ENCODE data around the gene MACROD2. TPM values are rescaled to one million over a fixed set of nuclear protein-coding genes. Genes with fewer than 3 reads are reported as not detected.

MACROD2 gene
- total RNA-seq, 1 experiment from 2014 or later, result 3.7 TPM

DNA sequence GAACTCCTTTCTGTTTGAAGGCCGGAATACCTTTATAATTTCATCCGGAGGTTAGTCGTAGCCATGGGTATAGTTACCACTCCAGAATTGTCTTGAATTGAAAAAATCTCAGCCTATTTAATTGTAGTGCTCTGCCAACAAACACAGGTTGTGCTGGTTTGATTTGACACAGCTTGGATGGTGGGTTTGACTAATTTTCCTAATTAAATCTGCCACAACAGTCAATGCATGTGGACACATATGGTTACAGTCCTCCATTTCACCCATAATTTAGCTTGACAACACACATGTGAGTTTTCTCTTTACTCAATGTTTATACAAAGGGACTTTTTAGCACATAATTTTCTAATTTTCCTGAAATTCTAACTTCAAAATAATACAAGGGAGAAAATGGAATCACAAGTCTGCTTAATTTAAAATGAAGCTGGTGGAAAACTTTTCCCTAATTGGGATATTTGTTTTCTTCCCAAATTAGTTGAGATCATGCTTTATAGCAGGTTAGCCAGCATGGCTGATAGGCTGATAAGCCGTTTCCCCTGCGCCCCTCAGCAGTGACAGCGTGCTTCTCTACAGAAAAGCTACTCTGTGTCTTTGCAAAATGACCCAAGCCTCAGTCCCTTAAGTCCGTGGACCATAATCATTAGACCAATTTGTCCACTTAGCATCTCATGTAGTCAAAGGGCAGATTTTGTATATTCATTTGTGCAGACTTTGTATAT is 805.5 kb downstream of the MACROD2 start:
- TF ChIP-seq ZFX (IDR thresholded peaks at IDR 0.05), result no peak
- TF ChIP-seq, protein P1, sequence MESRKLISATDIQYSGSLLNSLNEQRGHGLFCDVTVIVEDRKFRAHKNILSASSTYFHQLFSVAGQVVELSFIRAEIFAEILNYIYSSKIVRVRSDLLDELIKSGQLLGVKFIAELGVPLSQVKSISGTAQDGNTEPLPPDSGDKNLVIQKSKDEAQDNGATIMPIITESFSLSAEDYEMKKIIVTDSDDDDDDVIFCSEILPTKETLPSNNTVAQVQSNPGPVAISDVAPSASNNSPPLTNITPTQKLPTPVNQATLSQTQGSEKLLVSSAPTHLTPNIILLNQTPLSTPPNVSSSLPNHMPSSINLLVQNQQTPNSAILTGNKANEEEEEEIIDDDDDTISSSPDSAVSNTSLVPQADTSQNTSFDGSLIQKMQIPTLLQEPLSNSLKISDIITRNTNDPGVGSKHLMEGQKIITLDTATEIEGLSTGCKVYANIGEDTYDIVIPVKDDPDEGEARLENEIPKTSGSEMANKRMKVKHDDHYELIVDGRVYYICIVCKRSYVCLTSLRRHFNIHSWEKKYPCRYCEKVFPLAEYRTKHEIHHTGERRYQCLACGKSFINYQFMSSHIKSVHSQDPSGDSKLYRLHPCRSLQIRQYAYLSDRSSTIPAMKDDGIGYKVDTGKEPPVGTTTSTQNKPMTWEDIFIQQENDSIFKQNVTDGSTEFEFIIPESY (IDR thresholded peaks at IDR 0.05; ENCODE audit: extremely low read depth, insufficient replicate concordance, low read length), result no peak
- Histone ChIP-seq H2AFZ (ENCODE audit: low read depth, low read length, poor library complexity, severe bottlenecking) (no peak overlapping the region), H3K27me3 (ENCODE audit: insufficient read depth, low read length) (no peaks in the 10 kb centered on the region), H3K4me1 (ENCODE audit: control insufficient read depth in 1 of 2, insufficient read depth in 2 of 2, low read length in 2 of 2) (no peaks in the 10 kb centered on the region), H3K9me3 (ENCODE audit: control insufficient read depth in 1 of 2, insufficient read depth in 1 of 2, low read depth in 1 of 2, low read length in 2 of 2) (no peaks in the 10 kb centered on the region; a peak in 1 of 4 replicates), H3K9ac (ENCODE audit: low read length) (no peak overlapping the region), H4K20me1 (ENCODE audit: insufficient read depth) (no peaks in the 10 kb centered on the region), H3K36me3 (ENCODE audit: control insufficient read depth in 1 of 2, insufficient read depth in 2 of 2, low read length in 2 of 2) (no peaks in the 10 kb centered on the region), H3K4me2 (ENCODE audit: low read length) (no peak overlapping the region), H3K79me2 (ENCODE audit: insufficient read depth, low read length) (no peaks in the 10 kb centered on the region), H3K27ac (ENCODE audit: low read depth, low read length) (no peak overlapping the region), H3K4me3 (replicated peaks in 1 of 2; ENCODE audit: low read depth in 1 of 2, low read length in 2 of 2) (no peak overlapping the region), H3K9me2 (ENCODE audit: insufficient read depth) (no peaks in the 10 kb centered on the region)
- DNase-seq (ENCODE audit: low read depth, low spot score) (no peak), ATAC-seq (no peak)
- ChIA-PET POLR2A (no interaction called here), CTCF (no interaction called here), RAD21 (ENCODE audit: low non-redundant PET in 1 of 2, low total read pairs in 2 of 2, uncharacterized antibody in 2 of 2, unreplicated experiment in 2 of 2) (no interaction called here)
- BruUV-seq (replicated peaks), result no TSS peak
- intact Hi-C loops (cut with micrococcal nuclease), result no loop called here

DNA sequence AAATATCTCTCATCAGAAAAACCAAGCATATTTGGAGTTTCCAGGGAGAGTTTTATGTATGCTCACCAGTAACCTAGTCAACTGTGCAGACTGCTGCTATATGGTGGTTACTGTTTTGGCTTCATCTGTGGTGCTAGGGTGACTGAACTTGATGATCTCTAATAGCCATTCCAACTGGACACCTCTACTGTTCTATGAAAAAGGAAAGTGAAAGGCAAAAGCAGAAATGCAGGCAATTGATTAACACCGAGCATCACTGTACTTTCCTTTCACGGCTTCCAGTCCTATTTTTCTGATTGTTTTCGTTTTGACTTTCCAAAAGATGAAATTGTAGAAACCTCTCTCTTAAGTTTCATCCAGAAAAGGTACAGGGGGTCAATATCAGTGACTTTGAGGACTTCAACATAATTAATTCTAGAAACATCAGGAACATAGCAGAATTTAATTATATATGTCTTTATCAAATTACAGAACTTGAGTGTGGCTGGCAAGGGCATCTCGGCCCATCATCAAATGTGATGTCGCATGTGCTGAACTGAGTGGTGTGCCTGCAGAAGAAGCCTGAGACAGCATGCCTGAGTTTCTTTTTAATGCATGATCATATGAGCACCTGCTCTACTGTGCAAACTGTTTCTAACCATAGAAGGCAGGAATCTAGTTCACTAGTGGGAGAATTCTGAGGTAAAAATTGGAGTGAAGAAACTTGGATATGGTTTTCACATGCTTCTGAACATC is 806.4 kb downstream of the MACROD2 start:
- ChIA-PET CTCF (no interaction called here), POLR2A (no interaction called here), RAD21 (ENCODE audit: low non-redundant PET in 1 of 2, low total read pairs in 2 of 2, uncharacterized antibody in 2 of 2, unreplicated experiment in 2 of 2) (no interaction called here)
- Histone ChIP-seq H3K79me2 (ENCODE audit: insufficient read depth, low read length) (no peaks in the 10 kb centered on the region), H4K20me1 (ENCODE audit: insufficient read depth) (no peaks in the 10 kb centered on the region), H2AFZ (ENCODE audit: low read depth, low read length, poor library complexity, severe bottlenecking) (no peak overlapping the region), H3K4me3 (replicated peaks in 1 of 2; ENCODE audit: low read depth in 1 of 2, low read length in 2 of 2) (no peak overlapping the region), H3K27me3 (ENCODE audit: insufficient read depth, low read length) (no peaks in the 10 kb centered on the region), H3K4me2 (ENCODE audit: low read length) (no peak overlapping the region), H3K9me2 (ENCODE audit: insufficient read depth) (no peaks in the 10 kb centered on the region), H3K4me1 (ENCODE audit: control insufficient read depth in 1 of 2, insufficient read depth in 2 of 2, low read length in 2 of 2) (no peaks in the 10 kb centered on the region), H3K9ac (ENCODE audit: low read length) (no peak overlapping the region), H3K27ac (ENCODE audit: low read depth, low read length) (no peak overlapping the region), H3K9me3 (ENCODE audit: control insufficient read depth in 1 of 2, insufficient read depth in 1 of 2, low read depth in 1 of 2, low read length in 2 of 2) (no peaks in the 10 kb centered on the region; a peak in 1 of 4 replicates), H3K36me3 (ENCODE audit: control insufficient read depth in 1 of 2, insufficient read depth in 2 of 2, low read length in 2 of 2) (no peaks in the 10 kb centered on the region)
- TF ChIP-seq REST (IDR thresholded peaks at IDR 0.05; ENCODE audit: low read depth), result no peak
- TF ChIP-seq, protein P1 (IDR thresholded peaks at IDR 0.05; ENCODE audit: extremely low read depth, insufficient replicate concordance, low read length), result no peak
- no peak for TF ChIP-seq POLR2A (IDR thresholded peaks at IDR 0.05; ENCODE audit: borderline replicate concordance, extremely low read depth, insufficient read depth, insufficient read length)
- TF ChIP-seq CEBPB (IDR thresholded peaks at IDR 0.05; ENCODE audit: low read depth), result no peak
- no peak for TF ChIP-seq YY1 (IDR thresholded peaks at IDR 0.05; ENCODE audit: extremely low read depth, insufficient replicate concordance, low read depth, low read length)
- no peak for TF ChIP-seq ZFX (IDR thresholded peaks at IDR 0.05)
- no peak for DNase-seq (ENCODE audit: low read depth, low spot score)
- intact Hi-C loops (cut with micrococcal nuclease), result no loop called here
- no peak for ATAC-seq
- BruUV-seq (replicated peaks), result no TSS peak

Data from HCT116 (cell line).